IPS-NIHi11 (cell line): ENCODE results near the gene LRRC7.
"Not testable (repeated sequence)": the region's sequence is repeated elsewhere in the genome, so short reads cannot be mapped to it uniquely, and the experiment has no call there.

Experiments used
- DNase-seq: peaks from one replicate; pipeline ENCODE4 v3.0.0; 2012; ENCODE audit warnings: mixed read lengths, low spot score

LRRC7 gene

GRCh38 chr1:69697340-69697739, 129.6 kb downstream of the LRRC7 start:
- no peak for DNase-seq

GRCh38 chr1:69700770-69701169, 133.0 kb downstream of the LRRC7 start:
- peak; percentile 34 for DNase-seq

GRCh38 chr1:69702085-69702484, 134.4 kb downstream of the LRRC7 start:
- no peak for DNase-seq

GRCh38 chr1:69706473-69706872, 138.8 kb downstream of the LRRC7 start:
- no peak for DNase-seq

- DNase-seq = no peak
Measured at GRCh38 chr1:69707103-69707502, 139.4 kb downstream of the LRRC7 start.

- DNase-seq = no peak
Measured at GRCh38 chr1:69710484-69711189, 142.9 kb downstream of the LRRC7 start.

- DNase-seq = no peak
Measured at GRCh38 chr1:69711190-69711930, 143.6 kb downstream of the LRRC7 start.

- DNase-seq = not testable (repeated sequence)
Measured at GRCh38 chr1:69717834-69718233, 150.1 kb downstream of the LRRC7 start.

GRCh38 chr1:69728206-69728605, 160.5 kb downstream of the LRRC7 start:
- no peak for DNase-seq

- DNase-seq = no peak
Measured at GRCh38 chr1:69733061-69733460, 165.3 kb downstream of the LRRC7 start.

- peak; percentile 40 for DNase-seq
Measured at GRCh38 chr1:69737527-69738185, 169.9 kb downstream of the LRRC7 start.

GRCh38 chr1:69738458-69739250, 170.9 kb downstream of the LRRC7 start:
- no peak for DNase-seq

- DNase-seq = no peak
Measured at GRCh38 chr1:69739251-69739605, 171.5 kb downstream of the LRRC7 start.

GRCh38 chr1:69743146-69743545, 175.4 kb downstream of the LRRC7 start:
- DNase-seq = no peak

- no peak for DNase-seq
Measured at GRCh38 chr1:69744381-69744780, 176.7 kb downstream of the LRRC7 start.

GRCh38 chr1:69747207-69747606, 179.5 kb downstream of the LRRC7 start:
- DNase-seq = no peak

- no peak for DNase-seq
Measured at GRCh38 chr1:69750638-69751037, 182.9 kb downstream of the LRRC7 start.

GRCh38 chr1:69752831-69753230, 185.1 kb downstream of the LRRC7 start:
- no peak for DNase-seq

- DNase-seq = no peak
Measured at GRCh38 chr1:69754521-69754920, 186.8 kb downstream of the LRRC7 start.

- no peak for DNase-seq
Measured at GRCh38 chr1:69755647-69756046, 187.9 kb downstream of the LRRC7 start.

GRCh38 chr1:69765951-69766350, 198.2 kb downstream of the LRRC7 start:
- no peak for DNase-seq

- no peak for DNase-seq
Measured at GRCh38 chr1:69766431-69767180, 198.9 kb downstream of the LRRC7 start.
